ENCODE results near the gene INPP1.

The INPP1 gene

DNA sequence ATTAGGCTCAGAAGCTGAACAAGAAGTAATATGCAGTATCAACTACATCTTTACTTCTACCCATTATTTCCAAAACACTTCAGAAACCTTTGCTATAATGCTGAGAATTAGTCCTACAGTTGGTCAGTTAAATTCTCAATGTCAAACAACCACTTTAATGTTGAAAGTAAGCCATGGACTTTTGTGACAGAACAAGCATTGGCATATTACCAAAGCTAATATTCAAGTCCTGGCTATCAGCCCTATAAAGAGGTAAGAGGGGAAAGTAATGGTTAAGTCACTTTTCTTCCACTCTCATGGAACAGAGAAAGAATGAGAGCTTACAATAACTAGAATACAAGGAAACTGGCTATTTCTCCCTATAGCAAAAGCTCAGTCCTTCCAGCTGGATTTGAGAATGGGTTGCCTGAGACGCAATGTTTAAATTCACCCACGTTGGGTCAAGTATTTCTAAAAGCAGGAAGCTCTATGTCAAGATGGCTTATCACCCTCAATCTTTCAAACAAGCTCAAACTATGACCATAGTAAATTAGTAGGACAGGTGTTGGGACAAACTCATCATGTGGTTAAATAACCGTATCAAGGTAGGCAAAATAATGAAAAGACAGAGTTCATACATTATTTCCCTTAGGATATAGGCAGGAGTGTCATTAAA is 33.3 kb downstream of the INPP1 start:
- DNase-seq, result no peak
- Histone ChIP-seq H3K4me2 (ENCODE audit: low read depth, low read length) (no peak overlapping the region), H3K27me3 (replicated peaks; ENCODE audit: insufficient read depth, low read length) (no peaks in the 10 kb centered on the region), H3F3A (ENCODE audit: insufficient read depth, low read length) (no peaks in the 10 kb centered on the region), H3K79me2 (ENCODE audit: low read length) (no peaks in the 10 kb centered on the region), H3K4me3 (ENCODE audit: low read length) (no peak overlapping the region), H4K20me1 (ENCODE audit: insufficient read depth, low read length) (no peaks in the 10 kb centered on the region), H3K4me1 (ENCODE audit: low read length) (no peaks in the 10 kb centered on the region), H3K36me3 (replicated peaks; ENCODE audit: insufficient read depth, low read length) (no peaks in the 10 kb centered on the region), H2AFZ (ENCODE audit: low read length) (no peak overlapping the region), H3K9me2 (replicated peaks; ENCODE audit: insufficient read depth, low read length) (no peaks in the 10 kb centered on the region), H3K27ac (ENCODE audit: low read length) (no peak overlapping the region), H3K9ac (ENCODE audit: low read length) (no peak overlapping the region), H3K9me3 (replicated peaks; ENCODE audit: insufficient read depth, low read length) (no peaks in the 10 kb centered on the region)
- TF ChIP-seq EZH2phosphoT487 (IDR thresholded peaks at IDR 0.05; ENCODE audit: low read length), result no peak
- TF ChIP-seq, protein P1, sequence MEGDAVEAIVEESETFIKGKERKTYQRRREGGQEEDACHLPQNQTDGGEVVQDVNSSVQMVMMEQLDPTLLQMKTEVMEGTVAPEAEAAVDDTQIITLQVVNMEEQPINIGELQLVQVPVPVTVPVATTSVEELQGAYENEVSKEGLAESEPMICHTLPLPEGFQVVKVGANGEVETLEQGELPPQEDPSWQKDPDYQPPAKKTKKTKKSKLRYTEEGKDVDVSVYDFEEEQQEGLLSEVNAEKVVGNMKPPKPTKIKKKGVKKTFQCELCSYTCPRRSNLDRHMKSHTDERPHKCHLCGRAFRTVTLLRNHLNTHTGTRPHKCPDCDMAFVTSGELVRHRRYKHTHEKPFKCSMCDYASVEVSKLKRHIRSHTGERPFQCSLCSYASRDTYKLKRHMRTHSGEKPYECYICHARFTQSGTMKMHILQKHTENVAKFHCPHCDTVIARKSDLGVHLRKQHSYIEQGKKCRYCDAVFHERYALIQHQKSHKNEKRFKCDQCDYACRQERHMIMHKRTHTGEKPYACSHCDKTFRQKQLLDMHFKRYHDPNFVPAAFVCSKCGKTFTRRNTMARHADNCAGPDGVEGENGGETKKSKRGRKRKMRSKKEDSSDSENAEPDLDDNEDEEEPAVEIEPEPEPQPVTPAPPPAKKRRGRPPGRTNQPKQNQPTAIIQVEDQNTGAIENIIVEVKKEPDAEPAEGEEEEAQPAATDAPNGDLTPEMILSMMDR (IDR thresholded peaks at IDR 0.05; ENCODE audit: low read length), result no peak
- no peak for TF ChIP-seq EZH2 (optimal IDR thresholded peaks at IDR 0.05; ENCODE audit: low read depth, low read length)

DNA sequence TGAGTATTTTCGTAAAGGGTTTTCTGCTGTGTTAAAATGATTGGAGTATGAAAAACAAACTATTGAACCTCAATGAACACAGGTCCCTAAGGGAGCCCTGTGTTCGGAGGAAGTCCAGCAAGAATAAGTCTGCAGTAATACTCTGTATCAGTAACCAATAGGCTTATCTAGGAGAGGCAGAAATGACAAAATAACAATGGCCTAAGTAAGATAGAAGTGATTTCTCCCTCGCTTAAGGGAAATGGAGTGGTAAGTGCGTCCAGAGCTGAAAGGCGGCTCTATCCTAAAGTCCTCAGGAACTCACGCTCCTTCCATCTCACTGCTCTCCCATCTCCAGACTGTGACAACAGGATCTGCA is 35.5 kb downstream of the INPP1 start:
- H3K79me2 ChIP-seq (ENCODE audit: low read length), result no peaks in the 10 kb centered on the region
- no peaks in the 10 kb centered on the region for H3K27me3 ChIP-seq (replicated peaks; ENCODE audit: insufficient read depth, low read length)
- H4K20me1 ChIP-seq (ENCODE audit: insufficient read depth, low read length), result no peaks in the 10 kb centered on the region
- no peaks in the 10 kb centered on the region for H3K4me1 ChIP-seq (ENCODE audit: low read length)
- no peak overlapping the region for H3K4me2 ChIP-seq (ENCODE audit: low read depth, low read length)
- no peak for DNase-seq
- H3K27ac ChIP-seq (ENCODE audit: low read length), result no peak overlapping the region
- no peak overlapping the region for H3K9ac ChIP-seq (ENCODE audit: low read length)
- H3F3A ChIP-seq (ENCODE audit: insufficient read depth, low read length), result no peaks in the 10 kb centered on the region
- H3K9me2 ChIP-seq (replicated peaks; ENCODE audit: insufficient read depth, low read length), result no peaks in the 10 kb centered on the region
- H3K36me3 ChIP-seq (replicated peaks; ENCODE audit: insufficient read depth, low read length), result no peaks in the 10 kb centered on the region
- no peak overlapping the region for H3K4me3 ChIP-seq (ENCODE audit: low read length)
- no peaks in the 10 kb centered on the region for H3K9me3 ChIP-seq (replicated peaks; ENCODE audit: insufficient read depth, low read length)
- no peak overlapping the region for H2AFZ ChIP-seq (ENCODE audit: low read length)
- TF ChIP-seq, protein P1 (IDR thresholded peaks at IDR 0.05; ENCODE audit: low read length), result no peak
- TF ChIP-seq EZH2 (optimal IDR thresholded peaks at IDR 0.05; ENCODE audit: low read depth, low read length), result no peak
- TF ChIP-seq EZH2phosphoT487 (IDR thresholded peaks at IDR 0.05; ENCODE audit: low read length), result no peak

DNA sequence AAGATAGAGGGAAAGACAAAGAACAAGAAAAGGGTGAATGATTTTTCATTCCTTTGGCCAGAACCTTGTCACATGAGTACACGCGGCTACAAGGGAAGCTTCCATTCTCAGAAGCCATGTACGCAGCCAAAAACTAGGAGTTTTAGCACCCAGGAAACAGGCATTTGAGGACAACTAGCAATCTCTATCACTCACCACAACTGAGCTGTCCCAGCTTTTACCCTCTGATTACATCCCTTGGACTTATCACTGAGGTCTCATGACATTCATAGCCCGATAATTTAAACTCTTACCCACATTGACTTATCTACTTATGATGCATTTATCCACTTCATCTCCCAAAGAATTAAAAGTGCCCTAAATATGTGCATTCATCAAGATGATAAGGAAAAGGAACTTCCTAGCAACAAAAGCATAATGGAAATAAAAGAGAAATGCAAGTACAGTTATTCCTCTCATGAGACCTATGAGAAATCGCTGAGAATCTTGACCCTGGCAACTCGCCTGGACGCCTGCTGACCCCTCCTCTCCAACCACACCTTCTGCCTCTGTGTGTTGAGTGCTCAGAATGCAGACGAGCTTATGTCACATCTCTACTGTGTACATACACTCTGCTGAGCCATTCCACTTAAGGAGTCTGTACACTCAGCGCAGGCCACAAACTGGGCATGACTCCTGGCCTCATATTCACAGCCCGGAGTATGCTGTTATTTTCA is 36.0 kb downstream of the INPP1 start:
- Histone ChIP-seq H3K36me3 (replicated peaks; ENCODE audit: insufficient read depth, low read length) (no peaks in the 10 kb centered on the region), H2AFZ (ENCODE audit: low read length) (no peak overlapping the region), H4K20me1 (ENCODE audit: insufficient read depth, low read length) (no peaks in the 10 kb centered on the region), H3K4me1 (ENCODE audit: low read length) (no peaks in the 10 kb centered on the region), H3F3A (ENCODE audit: insufficient read depth, low read length) (no peaks in the 10 kb centered on the region), H3K27ac (ENCODE audit: low read length) (no peak overlapping the region), H3K4me2 (ENCODE audit: low read depth, low read length) (no peak overlapping the region), H3K4me3 (ENCODE audit: low read length) (no peak overlapping the region), H3K79me2 (ENCODE audit: low read length) (no peaks in the 10 kb centered on the region), H3K27me3 (replicated peaks; ENCODE audit: insufficient read depth, low read length) (no peaks in the 10 kb centered on the region), H3K9ac (ENCODE audit: low read length) (no peak overlapping the region), H3K9me3 (replicated peaks; ENCODE audit: insufficient read depth, low read length) (no peaks in the 10 kb centered on the region), H3K9me2 (replicated peaks; ENCODE audit: insufficient read depth, low read length) (no peaks in the 10 kb centered on the region)
- TF ChIP-seq EZH2phosphoT487 (IDR thresholded peaks at IDR 0.05; ENCODE audit: low read length) (no peak), EZH2 (optimal IDR thresholded peaks at IDR 0.05; ENCODE audit: low read depth, low read length) (no peak)
- DNase-seq, result no peak

DNA sequence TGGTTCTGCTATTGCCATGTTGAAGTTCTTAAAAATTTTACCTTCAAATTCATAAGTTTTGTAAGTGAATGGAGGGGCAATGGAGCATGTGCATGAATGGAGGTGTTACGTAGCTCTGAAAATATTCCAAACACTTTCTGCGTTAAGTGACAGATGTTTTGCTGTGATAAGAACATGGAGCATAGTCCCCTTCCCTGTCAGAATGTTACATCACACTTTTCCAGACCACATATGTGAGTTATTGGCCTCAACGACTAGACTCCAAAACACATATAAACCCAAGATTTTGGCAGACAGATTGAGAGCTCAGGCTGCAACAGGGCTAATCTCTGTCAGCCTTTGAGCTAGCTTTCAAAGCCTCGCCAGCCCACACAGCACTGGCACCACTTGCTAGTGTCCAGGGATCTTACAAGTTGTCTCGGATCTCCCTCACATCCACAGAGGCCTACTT is 37.6 kb downstream of the INPP1 start:
- H3K36me3 ChIP-seq (replicated peaks; ENCODE audit: insufficient read depth, low read length), result no peaks in the 10 kb centered on the region
- no peak for DNase-seq
- no peak overlapping the region for H2AFZ ChIP-seq (ENCODE audit: low read length)
- no peak overlapping the region for H3K9ac ChIP-seq (ENCODE audit: low read length)
- no peaks in the 10 kb centered on the region for H3K9me2 ChIP-seq (replicated peaks; ENCODE audit: insufficient read depth, low read length)
- no peaks in the 10 kb centered on the region for H4K20me1 ChIP-seq (ENCODE audit: insufficient read depth, low read length)
- H3K4me2 ChIP-seq (ENCODE audit: low read depth, low read length), result no peak overlapping the region
- H3K79me2 ChIP-seq (ENCODE audit: low read length), result no peaks in the 10 kb centered on the region
- H3K4me1 ChIP-seq (ENCODE audit: low read length), result no peaks in the 10 kb centered on the region
- no peak for TF ChIP-seq EZH2phosphoT487 (IDR thresholded peaks at IDR 0.05; ENCODE audit: low read length)
- TF ChIP-seq, protein P1 (IDR thresholded peaks at IDR 0.05; ENCODE audit: low read length), result no peak
- TF ChIP-seq EZH2 (optimal IDR thresholded peaks at IDR 0.05; ENCODE audit: low read depth, low read length), result no peak
- no peaks in the 10 kb centered on the region for H3K27me3 ChIP-seq (replicated peaks; ENCODE audit: insufficient read depth, low read length)
- no peak overlapping the region for H3K27ac ChIP-seq (ENCODE audit: low read length)
- no peaks in the 10 kb centered on the region for H3F3A ChIP-seq (ENCODE audit: insufficient read depth, low read length)
- no peaks in the 10 kb centered on the region for H3K9me3 ChIP-seq (replicated peaks; ENCODE audit: insufficient read depth, low read length)
- no peak overlapping the region for H3K4me3 ChIP-seq (ENCODE audit: low read length)

Measured in MM.1S (cell line).